GM19035 (cell line): ENCODE results near the gene PHLDA3.
"Not testable (repeated sequence)": the region's sequence is repeated elsewhere in the genome, so short reads cannot be mapped to it uniquely, and the experiment has no call there.

Experiments
- ATAC-seq: cut with Tn5 transposase; IDR thresholded peaks from one replicate; pipeline ENCODE4 v1.9.1; 2021; ENCODE audit not compliant: unreplicated experiment

The PHLDA3 gene

GRCh38 chr1:201504179-201504631 lies 35.2 kb upstream of the PHLDA3 start:
- ATAC-seq: no peak

GRCh38 chr1:201503397-201504176 lies 34.6 kb upstream of the PHLDA3 start:
- ATAC-seq: no peak

- no peak for ATAC-seq
These were observed 33.5 kb upstream of the PHLDA3 start for GRCh38 chr1:201502511-201502857.

DNA sequence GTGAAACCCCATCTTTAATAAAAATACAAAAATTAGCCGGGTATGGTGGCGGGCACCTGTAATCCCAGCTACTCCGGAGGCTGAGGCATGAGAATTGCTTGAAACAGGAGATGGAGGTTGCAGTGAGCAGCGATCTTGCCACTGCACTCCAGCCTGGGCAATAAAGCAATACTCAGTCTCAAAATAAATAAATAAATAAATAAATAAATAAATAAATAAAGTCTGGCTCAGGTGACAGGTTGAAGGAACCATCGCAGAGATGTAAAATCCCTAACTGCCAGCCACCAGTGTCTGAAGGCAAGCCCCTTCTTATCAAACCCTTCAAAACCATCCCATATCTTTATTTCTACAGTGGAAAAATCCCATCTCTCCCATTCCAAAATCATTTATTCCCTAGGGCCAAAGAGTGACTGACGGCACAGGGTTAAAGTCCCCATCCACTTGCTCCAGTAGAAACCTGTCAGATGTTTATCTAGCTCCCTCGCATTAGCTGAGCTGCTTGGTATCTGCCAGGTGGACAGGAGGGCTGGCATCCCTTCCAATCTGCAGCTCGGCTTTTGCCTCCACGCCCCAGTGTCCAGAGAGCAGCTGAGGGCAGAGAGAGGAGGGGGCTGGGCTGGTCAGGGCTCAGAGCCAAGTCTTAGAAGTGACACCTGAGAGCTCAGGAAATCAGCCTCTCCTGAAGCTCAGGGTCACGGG lies 33.0 kb upstream of the PHLDA3 start:
- no peak for ATAC-seq

DNA sequence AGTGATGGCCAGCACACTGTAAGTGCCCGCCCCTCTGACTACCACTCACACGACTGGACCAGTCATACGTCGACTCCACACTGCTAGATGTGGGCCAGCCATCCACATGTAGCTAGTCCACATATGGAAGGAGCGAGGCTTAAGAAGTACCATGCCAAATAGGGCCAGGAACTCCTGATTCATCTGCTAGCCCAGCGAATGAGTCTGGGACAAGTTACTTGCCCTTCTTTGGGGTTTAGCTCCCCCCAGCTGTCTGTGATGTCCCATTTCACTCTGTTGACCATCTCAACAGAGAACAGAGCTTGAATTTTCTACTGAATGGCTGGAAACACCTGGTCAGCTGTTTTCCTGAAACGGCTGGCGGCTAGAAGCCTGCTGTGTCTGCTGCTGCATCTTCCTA lies 32.2 kb upstream of the PHLDA3 start:
- ATAC-seq: no peak

GRCh38 chr1:201500670-201501120 lies 31.7 kb upstream of the PHLDA3 start:
- ATAC-seq: no peak

GRCh38 chr1:201499795-201500669 lies 31.0 kb upstream of the PHLDA3 start:
- no peak for ATAC-seq

DNA sequence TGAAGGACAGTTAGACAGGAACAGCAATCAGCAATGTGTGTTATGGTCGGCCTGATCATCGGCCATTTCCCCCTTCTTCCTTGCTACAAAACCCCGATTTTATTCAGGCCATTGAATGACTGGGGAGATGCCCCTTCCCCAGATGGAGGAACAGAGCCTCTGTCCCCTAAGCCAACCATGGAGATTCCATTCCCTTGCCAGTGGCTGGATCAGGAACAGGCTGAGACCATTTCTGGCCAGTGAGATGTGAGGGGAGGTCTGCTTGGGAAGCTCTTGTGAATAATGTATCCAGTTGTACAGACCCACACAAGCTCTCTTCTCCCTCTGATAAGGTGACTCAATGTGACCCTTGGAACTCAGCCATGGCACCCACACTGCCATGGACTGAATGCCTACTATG lies 30.2 kb upstream of the PHLDA3 start:
- ATAC-seq: no peak

- no peak for ATAC-seq
These were observed 29.6 kb upstream of the PHLDA3 start for GRCh38 chr1:201498621-201499020.

DNA sequence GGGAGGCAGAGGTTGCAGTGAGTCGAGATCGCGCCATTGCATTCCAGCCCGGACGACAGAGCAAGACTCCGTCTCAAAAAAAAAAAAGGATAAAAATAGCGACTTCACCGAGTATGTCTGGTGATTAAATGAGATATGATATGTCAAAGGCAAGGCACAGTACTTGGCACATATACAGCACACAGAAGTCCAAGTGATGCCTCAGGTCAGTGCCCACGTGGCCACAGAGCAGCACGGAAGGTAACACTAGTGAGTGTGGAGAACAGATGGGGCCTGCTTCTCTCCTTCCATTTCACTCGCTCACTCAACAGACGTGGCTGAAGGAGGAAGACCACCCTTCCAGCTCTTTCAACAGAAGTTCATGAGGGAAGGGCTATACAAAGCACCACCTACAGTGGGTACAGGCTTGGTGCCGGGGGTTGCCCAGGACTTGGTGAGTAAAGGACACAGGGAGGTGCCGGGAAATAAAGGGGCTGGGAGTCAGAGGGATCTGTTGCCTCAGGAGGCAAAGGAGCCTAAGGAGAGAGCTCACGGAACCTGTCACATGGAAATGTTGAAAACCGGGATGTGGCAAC lies 29.0 kb upstream of the PHLDA3 start:
- no peak for ATAC-seq

DNA sequence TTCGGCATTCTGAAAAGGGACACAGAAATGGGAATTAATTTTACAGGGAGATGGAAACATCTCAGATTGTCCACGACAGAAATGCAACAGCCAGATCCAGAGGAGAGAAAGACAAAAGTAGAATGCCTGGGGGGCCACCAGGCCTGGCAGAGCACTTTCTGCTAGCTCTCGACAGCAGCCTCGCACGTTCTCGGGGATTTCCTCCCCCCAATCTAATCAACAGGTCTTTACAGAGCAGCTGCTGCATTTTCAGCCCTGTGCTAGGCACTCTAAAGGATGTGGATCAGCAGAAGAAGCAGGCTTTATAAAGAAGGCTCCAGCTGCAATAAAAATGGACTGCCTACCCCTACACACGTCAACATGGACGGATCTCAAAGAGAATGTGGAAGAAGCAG lies 27.3 kb upstream of the PHLDA3 start:
- no peak for ATAC-seq

- ATAC-seq: no peak
These were observed 26.7 kb upstream of the PHLDA3 start for GRCh38 chr1:201495551-201496295.

DNA sequence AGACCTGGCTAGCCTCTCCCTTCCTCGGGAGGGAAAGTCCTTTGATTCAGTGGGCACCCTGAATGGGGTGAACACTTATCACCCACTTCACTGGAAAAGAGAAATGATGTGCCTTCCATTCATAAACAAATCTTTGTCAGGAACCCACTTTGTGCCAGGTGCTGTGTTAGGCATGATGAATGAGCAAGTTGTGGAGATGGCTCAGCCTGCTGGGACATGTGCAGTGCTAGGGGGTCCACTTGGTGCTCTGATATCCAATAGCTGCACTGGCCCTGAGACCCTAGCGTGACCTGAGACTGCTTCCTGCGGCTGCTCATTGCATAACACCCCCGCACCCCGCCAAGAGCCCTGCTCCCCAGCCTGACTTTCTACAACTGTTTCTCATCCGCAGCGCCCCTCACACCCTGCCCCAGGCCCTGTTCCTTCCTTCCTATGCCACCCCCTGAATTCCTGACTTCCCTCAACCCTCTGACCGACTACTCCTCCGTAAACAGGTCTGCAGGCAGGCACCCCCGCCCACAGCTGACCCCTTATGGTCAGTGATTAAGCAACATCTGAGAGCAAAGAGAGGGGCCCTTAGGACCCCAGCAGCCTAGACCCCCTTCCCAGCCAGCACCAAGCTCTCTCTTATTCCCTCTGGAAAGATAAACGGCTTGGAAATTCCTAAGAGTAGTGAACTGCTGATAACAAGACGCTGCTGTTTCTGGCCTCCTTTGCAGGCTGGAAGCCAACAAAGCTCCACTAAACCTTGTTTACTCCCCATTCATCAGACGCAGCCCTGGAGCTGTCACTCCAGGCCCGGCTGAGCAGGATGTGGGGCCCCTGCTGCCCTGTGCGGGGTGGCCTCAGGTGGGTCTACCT lies 25.0 kb upstream of the PHLDA3 start:
- no peak for ATAC-seq

GRCh38 chr1:201493026-201493656 lies 24.2 kb upstream of the PHLDA3 start:
- not testable (repeated sequence) for ATAC-seq

DNA sequence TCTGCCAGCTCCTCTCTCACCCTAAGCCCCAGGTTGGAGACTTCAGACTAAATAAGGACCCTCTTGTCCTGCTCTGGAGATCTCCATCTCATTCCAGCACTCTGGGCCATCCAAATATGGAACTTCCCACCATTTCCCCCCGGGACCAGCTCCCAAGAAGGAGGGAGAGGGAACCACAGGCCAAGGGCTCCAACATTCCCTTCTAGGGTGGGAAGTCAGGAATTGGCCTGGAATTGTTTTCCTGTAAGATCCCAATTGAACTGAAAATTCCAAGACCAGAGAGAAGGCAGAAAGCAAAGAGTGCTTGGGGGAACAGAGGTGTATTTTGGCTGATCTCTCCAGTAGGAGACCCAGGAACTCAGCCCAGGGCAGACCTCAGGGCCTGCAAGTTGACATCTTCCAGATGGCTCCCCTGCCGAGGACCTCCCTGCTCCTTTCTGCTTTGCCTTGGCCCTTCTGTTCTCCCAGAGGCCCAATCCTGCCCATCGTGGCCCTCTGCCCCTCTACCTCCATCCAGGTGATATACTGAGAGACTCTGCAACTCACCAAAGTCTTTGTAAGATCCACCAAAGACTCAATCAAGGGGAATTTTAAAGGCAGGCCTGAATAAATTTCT lies 23.0 kb upstream of the PHLDA3 start:
- no peak for ATAC-seq

GRCh38 chr1:201490708-201491131 lies 21.7 kb upstream of the PHLDA3 start:
- no peak for ATAC-seq

GRCh38 chr1:201489643-201490261 lies 20.8 kb upstream of the PHLDA3 start:
- no peak for ATAC-seq
